Non-pigmented ciliary epithelial cell (primary cell): ENCODE data around the gene NGDN.
"Not testable (repeated sequence)": the region's sequence is repeated elsewhere in the genome, so short reads cannot be mapped to it uniquely, and the experiment has no call there.

Source experiments
- DNase-seq: peaks from one replicate; pipeline ENCODE4 v3.0.0-alpha.2; 2010; ENCODE audit warnings: low read depth

The NGDN gene, protein sequence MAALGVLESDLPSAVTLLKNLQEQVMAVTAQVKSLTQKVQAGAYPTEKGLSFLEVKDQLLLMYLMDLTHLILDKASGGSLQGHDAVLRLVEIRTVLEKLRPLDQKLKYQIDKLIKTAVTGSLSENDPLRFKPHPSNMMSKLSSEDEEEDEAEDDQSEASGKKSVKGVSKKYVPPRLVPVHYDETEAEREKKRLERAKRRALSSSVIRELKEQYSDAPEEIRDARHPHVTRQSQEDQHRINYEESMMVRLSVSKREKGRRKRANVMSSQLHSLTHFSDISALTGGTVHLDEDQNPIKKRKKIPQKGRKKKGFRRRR

DNA sequence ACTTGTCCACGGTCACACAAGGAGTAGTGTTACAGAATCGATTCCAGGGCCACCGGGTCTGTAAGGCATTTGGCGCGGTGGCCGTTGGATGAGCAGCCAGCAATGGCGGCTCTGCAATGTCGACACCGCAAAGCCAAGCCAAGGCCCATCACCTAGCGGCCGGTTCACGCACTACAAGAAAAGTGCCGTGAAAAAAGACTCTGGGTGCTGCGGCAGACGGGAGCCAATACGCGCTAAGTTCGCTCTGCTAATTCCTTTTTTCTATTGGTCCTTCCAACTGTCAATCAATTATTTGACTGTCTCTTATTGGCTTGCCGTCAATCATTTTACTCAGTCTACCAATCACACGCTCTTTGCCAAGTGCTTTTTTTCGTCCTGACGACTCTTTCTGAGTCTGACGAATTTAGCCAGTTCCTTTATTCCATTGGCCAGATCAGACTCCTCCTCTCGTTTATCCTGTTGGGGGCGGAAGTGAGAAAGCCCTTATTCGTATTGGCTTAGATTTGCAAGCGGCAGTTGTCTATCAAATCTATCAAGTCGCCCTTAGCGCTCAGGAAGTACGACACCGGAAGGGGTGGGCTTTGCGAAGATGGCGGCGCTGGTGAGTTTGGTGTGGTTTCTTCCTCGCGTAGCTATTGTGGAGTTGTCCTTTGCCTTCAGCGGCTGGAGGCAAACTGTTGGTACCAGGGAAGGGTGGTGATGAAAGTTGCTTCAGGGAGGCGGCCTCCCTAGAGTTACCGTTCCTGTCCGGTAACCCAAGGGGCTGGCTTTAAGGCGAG is at the start of gene NGDN:
Gene NGDN (plus strand): TSS at position 577 of the 779 bp plus-strand sequence. CDS start 13 bp downstream, at position 590.
- peak; percentile 100 for DNase-seq

DNA sequence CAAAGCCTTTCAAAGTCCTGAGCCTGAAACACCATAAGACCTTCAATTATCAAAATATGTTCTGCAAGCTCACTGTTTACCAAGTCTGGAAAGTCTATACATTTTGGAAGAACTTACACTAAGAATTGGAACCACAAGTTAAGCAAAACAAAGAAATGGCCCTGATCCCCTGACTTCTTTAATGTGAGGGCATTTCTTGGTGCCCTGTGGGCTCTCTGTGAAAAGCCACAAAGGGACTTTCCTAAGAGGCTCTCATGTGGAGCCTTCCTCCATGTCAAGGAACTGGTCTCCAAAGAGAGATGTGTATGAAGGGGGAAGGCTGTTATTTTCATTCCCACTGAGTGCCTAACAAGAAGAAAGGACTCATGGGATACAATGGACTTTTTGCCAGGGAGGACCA is 47.9 kb upstream of the NGDN start:
- DNase-seq, result no peak

DNA sequence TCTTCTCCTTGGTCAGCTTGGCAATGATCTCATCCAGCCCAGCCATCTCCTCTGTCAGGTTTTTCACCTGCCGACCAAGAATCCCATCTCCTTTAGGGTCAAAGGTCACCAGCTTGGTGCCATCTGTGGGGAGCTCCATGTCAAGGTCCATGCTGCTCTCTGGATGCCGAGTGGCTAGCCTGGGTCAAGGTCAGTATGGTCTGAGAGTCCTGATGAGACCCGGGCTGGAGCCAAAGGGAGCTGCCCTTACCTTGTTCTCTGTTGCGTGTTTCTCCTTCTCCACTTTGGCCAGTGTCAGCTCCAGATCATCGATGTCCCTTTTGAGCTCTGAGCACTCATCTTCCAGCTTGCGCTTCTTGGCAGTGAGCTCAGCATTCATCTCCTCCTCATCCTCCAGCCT is 45.8 kb upstream of the NGDN start:
- DNase-seq, result no peak

DNA sequence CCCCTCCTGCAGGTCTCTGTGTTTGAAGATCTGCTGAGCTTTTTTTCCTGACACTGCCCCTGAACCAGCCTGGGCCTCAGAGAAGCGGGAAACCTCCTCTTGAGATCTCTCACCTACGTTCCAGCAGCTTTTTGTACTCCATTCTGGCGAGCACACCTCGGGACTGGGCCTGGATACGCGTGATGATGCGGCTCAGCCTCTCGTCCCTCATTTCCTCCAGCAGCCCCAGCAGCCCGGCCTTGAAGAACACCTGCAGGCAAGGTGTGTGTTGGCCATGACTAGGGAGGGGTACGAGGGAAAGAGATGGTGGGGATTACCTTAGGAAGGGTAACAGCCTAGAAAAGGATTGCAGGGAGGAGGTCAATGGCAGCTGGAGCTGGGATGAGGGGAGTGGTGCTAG is 44.3 kb upstream of the NGDN start:
- no peak for DNase-seq

DNA sequence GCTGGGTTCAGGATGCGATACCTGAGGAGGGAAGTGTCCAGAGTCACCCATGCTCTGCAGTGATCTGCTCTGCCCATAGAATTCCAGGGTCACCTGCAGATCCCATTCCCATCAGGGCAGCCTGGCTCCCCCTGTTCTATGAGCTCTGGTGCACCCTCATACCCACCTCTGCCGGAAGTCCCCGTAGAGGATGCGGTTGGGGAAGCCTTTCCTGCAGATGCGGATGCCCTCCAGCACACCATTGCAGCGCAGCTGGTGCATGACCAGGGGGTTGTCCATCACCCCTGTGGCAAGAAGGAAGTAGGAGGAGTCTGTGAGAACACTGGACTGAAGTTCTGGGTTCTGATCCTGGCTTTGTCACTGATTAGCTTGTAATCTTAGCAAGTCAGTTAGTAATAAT is 43.7 kb upstream of the NGDN start:
- not testable (repeated sequence) for DNase-seq

DNA sequence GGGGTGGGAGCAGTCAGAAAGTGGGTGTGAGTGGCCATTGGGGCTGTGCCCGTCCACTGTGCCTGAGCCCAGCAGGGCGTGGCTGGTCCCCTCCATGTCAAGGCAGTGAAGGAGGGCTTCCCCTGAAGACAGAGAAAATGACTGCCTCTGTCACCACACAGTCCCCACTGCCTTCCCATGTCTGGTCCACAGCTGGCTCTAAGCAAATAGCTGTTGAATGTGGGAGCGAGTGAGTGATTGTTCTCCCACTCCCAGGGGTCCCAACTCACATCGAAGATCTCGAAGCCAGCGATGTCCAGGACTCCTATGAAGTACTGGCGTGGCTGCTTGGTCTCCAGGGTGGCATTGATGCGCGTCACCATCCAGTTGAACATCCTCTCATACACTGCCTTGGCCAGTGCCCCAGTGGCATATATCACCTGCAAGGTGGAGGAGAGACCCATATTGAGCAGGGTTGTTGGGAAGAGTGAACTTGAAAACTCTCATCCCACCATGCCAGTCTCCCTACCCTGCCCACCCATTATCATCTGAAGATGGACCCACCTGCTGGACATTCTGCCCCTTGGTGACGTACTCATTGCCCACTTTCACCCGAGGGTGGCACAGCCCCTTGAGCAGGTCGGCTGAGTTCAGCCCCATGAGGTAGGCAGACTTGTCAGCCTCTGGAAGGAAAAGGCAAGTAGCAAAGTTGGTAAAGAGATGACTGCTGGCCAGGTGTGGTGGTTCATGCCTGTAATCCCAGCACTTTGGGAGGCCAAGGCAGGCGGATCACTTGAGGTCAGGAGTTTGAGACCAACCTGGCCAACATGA is 40.6 kb upstream of the NGDN start:
- no peak for DNase-seq

DNA sequence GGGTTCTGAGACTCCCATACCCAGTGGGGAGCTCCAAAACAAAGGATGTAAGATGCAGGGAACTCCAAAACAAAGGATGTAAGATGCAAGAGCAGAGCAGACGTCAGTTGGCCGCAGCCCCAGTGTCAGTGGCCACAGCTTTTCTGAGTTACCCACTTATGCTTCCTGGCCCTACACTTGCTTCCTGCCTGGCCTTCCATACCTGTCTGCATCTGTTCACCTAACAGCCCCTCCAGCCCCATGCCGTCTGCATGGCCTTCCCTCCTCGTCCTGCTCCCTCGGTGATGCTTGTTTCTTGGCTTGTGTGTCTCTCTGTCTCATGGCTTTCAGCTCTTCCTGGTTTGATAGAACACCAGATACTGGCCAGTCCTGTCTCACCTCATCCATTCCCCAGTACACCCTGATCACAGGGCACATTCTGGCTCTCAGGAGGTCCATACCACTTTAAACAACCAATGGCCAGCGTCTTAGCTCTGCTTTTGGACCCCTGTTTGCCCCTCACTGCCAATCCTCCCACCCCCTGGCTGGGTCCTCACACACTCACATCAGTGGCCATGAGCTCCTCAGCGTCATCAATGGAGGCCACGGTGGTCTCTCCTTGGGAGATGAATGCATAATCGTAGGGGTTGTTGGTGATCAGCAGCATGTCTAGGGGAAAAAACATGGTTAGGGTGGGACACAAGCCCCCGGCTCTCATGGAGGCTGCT is 39.3 kb upstream of the NGDN start:
- DNase-seq, result no peak

DNA sequence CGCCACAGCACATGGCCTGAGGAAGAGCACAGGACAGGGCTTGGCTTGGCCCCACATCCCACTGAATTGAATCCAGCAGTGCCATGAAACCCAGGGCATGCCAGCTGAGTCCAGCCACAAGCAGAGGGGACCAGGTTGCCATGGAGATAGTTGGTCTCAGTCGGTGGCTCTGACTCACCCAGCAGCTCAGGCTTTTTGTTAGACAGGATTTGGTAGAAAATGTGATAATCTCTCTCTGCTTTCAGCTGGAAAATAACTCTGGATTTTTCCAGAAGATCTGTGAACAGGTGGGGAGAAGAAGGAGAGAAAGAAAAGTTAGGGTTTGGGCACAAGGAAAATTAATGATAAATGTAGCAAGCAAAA is 38.8 kb upstream of the NGDN start:
- DNase-seq, result no peak

DNA sequence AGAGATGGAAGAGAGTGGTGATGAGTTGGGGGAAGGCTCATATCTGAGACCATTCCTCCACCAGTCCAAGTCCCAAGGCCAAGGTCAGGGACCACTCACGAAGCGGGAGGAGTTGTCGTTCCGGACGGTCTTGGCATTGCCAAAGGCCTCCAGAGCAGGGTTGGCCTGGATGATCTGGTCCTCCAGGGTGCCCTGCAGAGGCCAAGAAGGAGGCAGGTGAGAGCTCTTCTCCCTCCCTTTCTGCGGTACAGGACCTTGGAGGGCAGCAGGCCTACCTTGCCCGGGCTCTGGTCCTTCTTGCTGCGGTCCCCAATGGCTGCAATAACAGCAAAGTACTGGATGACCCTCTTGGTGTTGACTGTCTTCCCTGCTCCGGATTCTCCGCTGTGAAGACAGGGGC is 38.0 kb upstream of the NGDN start:
- no peak for DNase-seq

DNA sequence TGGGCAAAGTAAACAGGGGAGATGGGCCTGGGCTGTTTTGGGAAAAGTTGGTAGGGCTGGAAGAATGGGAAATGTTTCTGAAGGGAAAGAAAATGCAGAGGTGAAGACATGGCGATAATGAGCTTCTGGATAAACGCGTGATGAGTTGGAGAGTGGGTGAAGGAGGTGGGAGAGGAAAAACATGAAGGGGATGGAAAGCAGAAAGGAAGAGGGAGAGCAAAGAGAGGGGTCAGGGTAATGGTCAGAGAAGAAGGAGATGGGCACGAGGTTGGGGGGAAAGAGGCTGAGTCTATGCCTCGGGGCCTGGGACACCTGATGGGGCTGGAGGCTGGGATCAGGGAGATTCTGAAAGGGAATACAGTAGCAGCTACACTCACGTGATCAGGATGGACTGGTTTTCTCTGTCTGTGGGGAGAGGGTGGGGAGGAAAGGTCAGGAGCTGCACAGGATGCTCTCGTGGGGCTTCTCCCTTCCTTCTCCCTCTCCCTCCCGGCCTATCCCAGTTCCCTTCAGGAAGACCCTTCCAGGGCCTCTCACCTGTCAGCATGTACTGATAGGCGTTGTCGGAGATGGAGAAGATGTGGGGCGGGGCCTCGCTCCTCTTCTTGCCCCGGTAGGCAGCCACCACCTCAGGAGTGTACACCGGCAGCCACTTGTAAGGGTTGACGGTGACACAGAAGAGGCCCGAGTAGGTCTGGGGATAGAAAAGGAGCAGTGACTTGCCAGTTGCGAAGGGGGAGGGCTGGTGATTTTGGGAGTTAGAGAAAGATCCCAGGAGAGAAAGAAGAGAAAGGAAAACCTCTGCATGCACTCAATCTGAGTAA is 37.2 kb upstream of the NGDN start:
- DNase-seq, result no peak

DNA sequence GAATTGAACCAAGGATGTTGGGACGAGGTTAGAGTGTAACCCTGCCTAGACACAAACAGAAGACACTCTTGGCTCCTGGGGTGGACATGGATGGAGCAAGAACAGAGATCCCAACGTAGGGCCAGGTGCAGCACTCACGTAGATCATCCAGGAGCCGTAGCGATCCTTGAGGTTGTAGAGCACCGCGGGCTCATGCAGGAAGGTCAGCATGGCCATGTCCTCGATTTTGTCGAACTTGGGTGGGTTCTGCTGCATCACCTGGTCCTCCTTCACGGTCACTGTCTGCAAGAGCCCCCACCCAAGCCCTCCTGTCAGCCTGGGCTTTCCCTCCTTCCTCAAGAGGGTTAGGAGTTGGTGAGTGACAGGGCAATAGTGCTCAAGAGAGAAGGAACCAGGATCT is 36.6 kb upstream of the NGDN start:
- no peak for DNase-seq

DNA sequence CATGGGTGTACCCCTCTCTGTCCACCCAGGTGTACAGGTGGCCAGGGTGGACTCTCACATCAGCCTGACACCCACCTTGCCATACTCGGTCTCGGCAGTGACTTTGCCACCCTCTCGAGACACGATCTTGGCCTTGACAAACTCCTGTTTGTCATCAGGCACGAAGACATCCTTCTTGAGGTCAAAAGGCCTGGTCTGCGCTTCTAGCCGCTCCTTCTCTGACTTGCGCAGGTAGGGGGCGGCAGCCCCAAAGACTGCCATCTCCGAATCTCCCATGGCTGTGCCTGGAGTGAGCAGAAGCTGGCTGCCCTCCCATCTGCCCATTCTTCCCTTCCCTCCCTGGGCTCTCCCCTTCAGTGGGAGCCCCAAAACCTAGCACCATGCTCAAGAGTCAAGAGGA is 36.0 kb upstream of the NGDN start:
- no peak for DNase-seq

DNA sequence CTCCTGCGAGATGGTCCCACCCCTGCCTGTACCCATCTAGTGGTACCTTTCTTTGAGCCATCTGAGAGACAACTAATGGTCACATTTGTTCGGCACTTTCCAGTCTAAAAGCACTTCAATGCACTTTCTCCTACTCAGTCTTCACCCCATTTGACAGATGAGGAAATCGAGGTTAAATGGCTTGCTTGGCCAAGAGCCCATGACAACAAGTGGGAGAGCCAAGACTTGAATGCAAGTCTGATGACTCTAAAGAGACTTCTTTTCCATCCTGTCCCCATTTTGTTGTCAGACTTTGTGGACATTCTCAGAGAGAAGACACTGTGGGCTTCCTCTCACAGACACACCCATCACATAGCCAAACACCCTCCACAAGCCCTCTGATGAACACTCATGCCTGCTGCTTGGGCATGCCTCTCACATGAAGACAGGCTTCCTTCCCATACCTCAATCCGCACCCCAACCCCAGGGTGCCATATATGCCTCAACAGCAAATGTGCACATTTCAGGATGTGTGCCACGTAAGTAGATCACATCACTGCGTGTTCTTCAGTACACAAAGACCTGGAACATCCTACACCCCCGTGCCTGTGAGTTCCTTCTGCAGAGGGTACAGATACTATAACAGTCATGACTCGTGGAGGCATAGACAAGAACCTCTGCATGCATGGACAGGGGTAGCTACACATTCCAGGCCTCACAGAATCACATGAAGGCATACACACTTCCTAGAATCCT is 34.8 kb upstream of the NGDN start:
- DNase-seq, result no peak

DNA sequence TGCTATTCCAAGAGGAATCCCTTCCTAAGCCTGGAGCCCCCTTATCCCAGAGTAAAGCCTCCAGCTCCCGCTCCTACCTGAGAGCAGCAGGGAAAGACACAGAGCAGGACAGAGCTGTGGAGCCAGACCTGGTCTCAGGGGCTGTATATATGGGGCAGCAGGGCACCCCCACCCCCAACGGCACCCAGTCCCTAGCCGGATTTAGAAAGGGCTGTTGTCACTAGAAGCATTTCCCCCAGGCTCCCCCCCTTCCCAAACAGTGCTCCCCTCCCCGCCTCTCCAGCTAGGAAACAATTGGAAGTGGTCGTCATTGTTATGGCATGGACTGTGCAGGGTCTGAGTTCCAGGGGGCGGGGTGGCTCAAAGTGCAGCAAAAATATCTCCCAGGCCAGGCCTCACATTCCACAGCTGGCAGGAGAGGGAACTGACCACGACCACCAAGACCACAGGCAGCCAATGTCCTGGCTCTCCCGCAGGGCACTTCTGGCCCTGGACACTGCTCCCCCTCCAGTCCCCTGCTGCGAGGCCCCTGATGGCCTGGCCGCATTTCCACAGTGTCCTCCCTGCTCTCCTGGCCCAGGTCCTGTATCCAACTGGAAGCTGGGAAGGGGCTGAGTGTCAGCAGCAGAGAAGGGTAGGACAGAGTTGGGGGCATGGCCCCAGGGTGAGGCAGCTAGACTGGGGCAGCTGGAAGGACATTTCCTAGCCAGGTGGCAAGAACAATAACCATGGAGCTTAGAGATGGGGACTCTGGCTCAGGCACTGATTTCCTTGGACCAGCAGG is 33.8 kb upstream of the NGDN start, which contains the start of gene MYH7:
Gene MYH7 (minus strand): TSS at position 118 of the 784 bp plus-strand sequence. CDS start 1,928 bp downstream, outside the sequence.
- no peak for DNase-seq

DNA sequence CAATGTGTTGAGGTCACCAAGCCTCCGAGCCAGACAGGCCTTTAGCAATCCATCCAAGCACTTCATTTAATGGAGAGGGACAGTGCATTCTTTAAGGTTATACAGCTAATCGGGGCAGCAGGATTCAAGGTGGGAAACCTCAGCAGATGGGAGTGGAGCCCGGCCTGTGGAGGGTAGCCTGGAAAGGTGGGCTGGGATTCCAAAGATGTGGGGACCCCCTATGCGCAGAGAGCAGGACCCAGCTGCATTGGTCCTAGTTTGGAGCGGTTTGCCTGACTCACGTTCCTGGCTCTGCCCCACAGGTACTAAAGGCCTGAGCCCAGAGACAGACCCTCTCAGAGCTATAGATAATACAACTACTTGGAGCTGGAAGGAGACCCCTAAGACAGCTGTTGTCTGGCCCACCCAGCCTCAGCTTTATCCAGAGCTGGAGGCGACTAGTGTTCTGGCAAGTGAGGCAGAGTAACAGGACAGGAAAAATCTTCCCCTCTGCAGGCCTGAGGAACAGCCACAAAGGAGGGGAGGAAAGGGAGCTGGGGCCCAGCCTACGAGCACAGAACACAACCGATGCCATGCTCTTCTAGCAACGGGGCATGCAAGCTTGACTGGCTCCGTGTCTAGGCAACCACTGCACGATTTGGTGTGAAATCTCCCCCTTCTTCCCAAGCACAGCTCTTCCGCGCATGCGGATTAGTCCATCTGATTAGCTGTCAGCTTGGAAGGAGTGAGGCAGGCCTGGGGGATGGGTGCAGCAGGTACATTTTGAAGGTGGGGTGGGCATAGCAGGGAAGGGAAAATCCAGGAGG is 33.0 kb upstream of the NGDN start:
- DNase-seq, result no peak

DNA sequence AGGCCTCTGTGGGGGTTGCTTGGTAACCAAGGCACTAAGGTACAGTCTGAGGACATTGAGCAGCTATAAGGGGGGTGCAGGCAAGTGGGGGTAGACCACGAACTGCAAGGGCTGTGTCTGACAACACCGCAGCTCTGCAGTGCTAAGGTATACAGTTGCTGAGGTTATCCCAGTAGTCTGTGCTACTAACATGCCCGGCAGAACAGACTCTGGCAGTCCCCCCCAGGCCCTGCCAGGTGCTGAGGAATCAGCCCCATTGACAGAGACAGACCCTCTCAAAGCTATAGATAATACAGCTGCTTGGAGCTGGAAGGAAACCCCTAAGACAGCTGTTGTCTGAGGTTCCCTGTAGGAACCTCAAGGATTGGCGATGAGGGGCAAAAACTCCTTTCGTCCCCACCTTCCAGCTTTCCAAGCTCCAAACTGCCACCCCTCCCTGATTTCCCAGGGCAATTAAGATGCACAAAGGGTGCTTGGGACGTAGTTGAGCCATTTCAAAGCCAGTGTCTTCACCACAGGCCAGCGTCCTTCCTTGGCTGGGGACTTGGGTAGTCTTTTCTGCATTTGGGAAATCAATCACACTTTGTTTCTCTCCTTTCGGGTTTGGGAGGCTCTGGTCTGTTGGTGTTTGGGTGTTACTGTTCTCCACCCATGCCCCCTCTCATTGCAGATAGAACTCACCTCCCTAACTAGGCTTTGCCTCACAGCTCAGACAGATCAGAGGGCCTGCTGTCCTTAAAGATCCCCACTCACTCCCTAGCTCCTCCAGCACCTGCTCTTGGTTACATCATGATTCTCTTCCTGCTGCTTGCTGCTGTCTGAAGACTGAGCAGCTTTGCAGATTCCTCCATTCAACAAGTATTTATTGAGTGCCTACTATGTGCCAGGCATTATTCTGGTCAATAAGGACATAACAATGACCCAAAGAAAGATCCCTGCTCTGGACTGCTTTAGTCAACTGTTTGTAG is 32.1 kb upstream of the NGDN start:
- DNase-seq, result no peak

DNA sequence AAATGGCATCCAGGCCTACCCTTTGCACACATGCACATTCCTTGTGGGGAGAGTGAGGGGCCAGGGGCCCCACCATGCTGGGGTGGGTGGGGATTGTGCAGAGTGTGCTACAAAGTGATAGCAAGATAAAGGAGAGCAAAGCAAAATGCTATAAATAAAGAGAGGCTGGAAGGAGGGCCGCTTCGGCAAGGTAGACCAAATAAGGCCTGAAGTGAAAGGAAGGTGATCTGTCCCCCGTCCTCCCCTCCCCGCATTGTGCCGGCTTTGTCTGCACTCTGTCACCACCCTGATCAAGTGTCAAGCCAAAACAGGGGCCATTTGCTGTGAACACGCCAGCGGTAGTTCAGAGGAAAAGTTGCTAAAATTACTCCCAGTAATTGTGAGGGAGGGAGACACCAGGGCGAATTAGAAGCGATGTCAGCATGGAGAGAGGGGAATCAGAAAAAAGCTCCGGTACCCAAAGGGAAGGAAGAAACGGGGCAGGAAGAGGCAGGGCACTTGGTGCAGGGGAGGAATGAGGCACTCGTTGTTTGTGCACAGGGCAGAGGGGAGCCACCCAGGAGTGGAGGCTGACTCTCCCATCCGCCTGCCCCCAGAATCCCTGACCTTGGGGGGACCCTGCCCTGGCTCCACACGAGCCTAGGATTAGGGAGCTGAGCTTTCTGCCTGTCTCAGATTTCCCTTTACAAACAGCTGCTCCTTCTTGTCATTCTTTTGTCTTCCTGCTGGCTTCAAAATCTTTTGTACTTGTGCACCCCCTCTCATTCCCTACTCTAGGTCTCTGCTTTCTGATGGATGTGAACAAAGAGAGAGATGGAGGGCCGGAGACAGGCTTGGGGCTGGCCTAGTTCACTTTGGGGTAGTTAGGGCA is 31.2 kb upstream of the NGDN start:
- no peak for DNase-seq
